ENCODE data around the gene PPARGC1A.

DNA sequence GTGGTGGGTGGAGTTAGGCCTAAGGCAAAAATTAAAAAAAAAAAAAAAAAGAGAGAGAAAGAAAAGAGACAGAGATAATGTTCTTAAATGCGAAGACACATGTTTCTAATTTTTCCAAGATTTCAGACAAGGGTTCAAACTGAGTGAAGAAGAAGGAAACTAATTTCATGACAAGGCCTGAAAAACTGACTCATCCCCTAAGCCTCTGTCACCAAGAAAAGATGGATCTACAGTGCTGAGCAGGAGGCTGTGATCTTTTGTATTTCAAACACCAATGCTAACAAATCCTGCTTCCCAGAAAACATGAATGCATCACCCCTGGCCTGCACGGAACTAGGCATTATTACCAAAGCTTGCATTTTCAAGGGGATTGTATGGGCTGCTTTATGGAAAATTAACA lies 75.3 kb downstream of the PPARGC1A start:
- no peak for TF ChIP-seq TAF1 (IDR thresholded peaks at IDR 0.05; ENCODE audit: borderline replicate concordance, low read depth, low read length)
- TF ChIP-seq POLR2A (IDR thresholded peaks at IDR 0.05; ENCODE audit: low read depth, low read length), result no peak
- TF ChIP-seq POLR2AphosphoS5 (IDR thresholded peaks at IDR 0.05; ENCODE audit: low read depth, low read length), result no peak
